Spinal cord (tissue), 10 donors: Measurements from ENCODE around the gene MAPKAPK2. TPM values are rescaled to one million over a fixed set of nuclear protein-coding genes. Genes with fewer than 3 reads are reported as not detected.

Experiments used
- DNase-seq, 6 donors: peaks; one replicate each; pipeline versions ENCODE4 v3.0.0 to v3.0.0-alpha.2; 2013 to 2015; ENCODE audit warnings: low spot score in 6 of 6, low read depth in 4 of 6
- H3K27ac ChIP-seq: one replicate; pipeline ENCODE4 v1.5.1; 2013; ENCODE audit warnings: low read depth, low read length, control low read depth
- H3K27me3 ChIP-seq: one replicate; pipeline ENCODE4 v1.6.1; 2013; ENCODE audit warnings: low read length; ENCODE audit not compliant: control insufficient read depth, insufficient read depth
- H3K36me3 ChIP-seq: one replicate; pipeline ENCODE4 v1.6.1; 2013; ENCODE audit warnings: low read length; ENCODE audit not compliant: control insufficient read depth, insufficient read depth
- H3K4me1 ChIP-seq: one replicate; pipeline ENCODE4 v1.6.1; 2013; ENCODE audit warnings: low read length; ENCODE audit not compliant: control insufficient read depth, insufficient read depth
- H3K4me3 ChIP-seq: one replicate; pipeline ENCODE4 v1.5.1; 2013; ENCODE audit warnings: low read depth, low read length, control low read depth
- H3K9me3 ChIP-seq: one replicate; pipeline ENCODE4 v1.6.1; 2013; ENCODE audit warnings: low read length; ENCODE audit not compliant: control insufficient read depth, insufficient read depth
- WGBS: methylation state at CpG from one replicate; pipeline ENCODE4 v1.1.5; 2013; ENCODE audit warnings: missing lambda C conversion rate; ENCODE audit not compliant: insufficient coverage; 5-methylcytosine and 5-hydroxymethylcytosine counted together
- polyA plus RNA-seq, 2 donors: library from polyadenylated mRNA; unstranded; fragments of 120-200 nt; gene quantifications; one replicate each; pipeline ENCODE4 v1.2.1, GENCODE V29; 2013; ENCODE audit not compliant: insufficient read length in 2 of 2
- total RNA-seq, 2 donors: library from RNA; depleted of rRNA in 1 of 2; stranded (reverse); fragments of 120-200 nt in 1 of 2; fragments of >200 nt in 1 of 2; gene quantifications; one replicate each; pipeline versions ENCODE4 v1.2.3 to v1.2.4, GENCODE V29; 2013 to 2014
- donor health status: healthy.

MAPKAPK2 gene
- total and polyA plus RNA-seq, 4 donors: 17.3 to 42.7 (median 35.4) TPM

DNA sequence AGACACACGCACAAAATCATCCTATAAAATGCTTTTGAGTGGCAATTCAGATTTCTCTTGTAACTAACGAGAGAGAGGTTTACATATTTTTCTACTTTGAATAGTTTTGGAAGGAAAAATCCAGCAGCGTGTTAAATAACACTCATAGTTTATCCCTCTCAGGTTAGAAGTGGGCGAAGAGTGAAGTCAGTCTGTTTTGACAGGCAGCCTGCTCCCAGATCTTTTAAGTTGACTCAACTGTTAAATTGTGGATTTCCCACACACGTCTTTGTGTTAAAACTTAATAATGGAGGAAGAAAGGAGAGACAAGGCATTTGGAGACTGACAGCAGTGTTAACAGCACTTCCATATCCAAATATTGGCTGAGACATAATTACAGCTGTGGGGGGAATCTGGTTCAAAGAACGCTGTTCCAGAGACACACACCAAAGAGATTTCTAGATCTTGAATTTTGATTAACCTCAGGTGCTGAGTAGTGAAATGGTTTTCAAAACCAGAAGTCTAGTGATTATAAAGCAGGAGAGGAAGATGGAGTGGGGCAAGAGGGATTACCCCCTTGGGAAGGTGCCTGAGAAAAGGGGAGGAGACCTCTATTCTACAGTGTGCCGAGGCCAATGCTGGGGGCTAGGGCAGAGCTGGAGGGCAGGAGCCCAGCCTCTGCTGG lies 2.7 kb downstream of the MAPKAPK2 start:
- no peak overlapping the region for H3K4me3 ChIP-seq
- H3K9me3 ChIP-seq: no peaks in the 10 kb centered on the region
- H3K27me3 ChIP-seq: peaks cover 2% of the 10 kb centered on the region
- H3K27ac ChIP-seq: no peak overlapping the region
- 60% methylated on average over 1 of the region's 7 CpGs for WGBS
- H3K4me1 ChIP-seq: peaks cover 38% of the 10 kb centered on the region
- no peak for DNase-seq
- H3K36me3 ChIP-seq: no peaks in the 10 kb centered on the region

DNA sequence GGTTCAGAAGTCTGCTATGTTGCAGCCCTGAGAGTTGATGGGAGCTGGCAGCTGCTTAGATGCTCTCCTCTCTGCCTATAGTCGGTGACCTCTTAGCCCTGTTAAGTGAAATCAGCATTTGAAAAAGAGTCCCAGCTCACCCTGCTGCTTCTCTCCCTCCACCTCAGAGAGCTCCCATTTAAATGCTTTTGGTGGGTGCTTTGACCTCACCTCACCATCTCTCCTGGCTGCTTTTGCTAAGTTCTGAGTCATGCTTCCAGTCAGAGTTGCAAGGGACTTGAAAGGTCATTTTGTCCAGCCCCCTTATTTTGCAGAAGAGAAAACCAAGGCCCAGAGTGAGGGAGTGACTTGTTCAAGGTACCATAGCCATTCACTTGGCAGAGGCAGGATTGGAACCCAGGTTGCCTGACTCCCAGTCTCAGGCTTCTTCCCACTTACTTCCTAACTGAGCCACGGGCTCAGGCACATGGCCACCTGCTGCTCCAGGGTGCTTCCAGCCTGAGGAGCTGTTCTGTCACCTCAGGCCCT lies 3.3 kb downstream of the MAPKAPK2 start:
- 30% methylated on average over 1 of the region's 2 CpGs for WGBS
- no peak for DNase-seq
- H3K4me1 ChIP-seq: peaks cover 44% of the 10 kb centered on the region
- peaks cover 2% of the 10 kb centered on the region for H3K27me3 ChIP-seq
- no peaks in the 10 kb centered on the region for H3K36me3 ChIP-seq
- H3K4me3 ChIP-seq: no peak overlapping the region
- H3K27ac ChIP-seq: no peak overlapping the region
- no peaks in the 10 kb centered on the region for H3K9me3 ChIP-seq

DNA sequence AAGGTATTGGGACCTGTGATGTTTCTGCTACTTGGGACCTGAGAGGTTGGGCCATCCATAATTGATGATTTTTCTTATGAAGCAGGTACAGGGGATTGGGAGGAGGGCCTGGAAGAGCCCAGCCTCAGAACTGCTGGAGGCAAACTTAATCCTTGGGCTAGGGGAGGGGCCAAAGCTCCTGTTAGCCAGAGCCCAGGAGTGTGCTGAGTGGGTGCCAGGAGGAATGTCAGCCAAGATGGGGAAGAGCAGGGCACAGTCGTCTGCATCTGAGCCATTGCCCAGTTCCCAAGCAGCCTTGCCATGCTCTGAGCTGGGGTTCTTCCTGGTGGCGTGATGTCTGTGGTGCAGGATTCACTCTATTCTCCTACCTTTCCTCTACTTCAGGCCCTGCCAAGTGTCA lies 5.8 kb downstream of the MAPKAPK2 start:
- Histone ChIP-seq H3K27me3 (no peaks in the 10 kb centered on the region), H3K4me1 (peaks cover 54% of the 10 kb centered on the region), H3K9me3 (no peaks in the 10 kb centered on the region), H3K4me3 (no peak overlapping the region), H3K36me3 (no peaks in the 10 kb centered on the region), H3K27ac (no peak overlapping the region)
- WGBS: 53% methylated on average over 2 of the region's 2 CpGs
- peak in 1 of 6 donors; percentile 73 for DNase-seq

DNA sequence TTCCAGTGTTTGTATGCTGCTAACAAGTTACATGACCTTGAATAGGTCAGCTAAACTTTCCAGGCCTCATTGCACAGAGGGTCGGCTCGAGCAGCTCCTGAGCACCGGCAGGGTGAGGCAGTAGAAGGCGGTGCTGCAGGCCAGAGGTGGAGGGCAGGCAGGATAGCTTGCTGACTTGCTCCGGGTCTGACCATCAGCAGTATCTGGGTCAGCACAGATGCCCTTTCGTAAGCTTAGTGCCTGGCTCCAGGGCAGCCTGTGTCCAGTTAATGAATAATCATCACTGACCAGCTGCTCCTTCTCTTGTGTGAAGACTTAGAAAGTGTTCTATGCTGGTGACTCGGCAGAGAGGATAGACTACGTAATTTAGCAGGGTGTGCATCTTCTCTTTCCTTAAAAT lies 6.9 kb downstream of the MAPKAPK2 start:
- peaks cover 50% of the 10 kb centered on the region for H3K4me1 ChIP-seq
- 60% methylated on average over 6 of the region's 8 CpGs for WGBS
- no peak overlapping the region for H3K27ac ChIP-seq
- H3K36me3 ChIP-seq: peaks cover 2% of the 10 kb centered on the region
- H3K27me3 ChIP-seq: no peaks in the 10 kb centered on the region
- no peak for DNase-seq
- no peak overlapping the region for H3K4me3 ChIP-seq
- no peaks in the 10 kb centered on the region for H3K9me3 ChIP-seq

DNA sequence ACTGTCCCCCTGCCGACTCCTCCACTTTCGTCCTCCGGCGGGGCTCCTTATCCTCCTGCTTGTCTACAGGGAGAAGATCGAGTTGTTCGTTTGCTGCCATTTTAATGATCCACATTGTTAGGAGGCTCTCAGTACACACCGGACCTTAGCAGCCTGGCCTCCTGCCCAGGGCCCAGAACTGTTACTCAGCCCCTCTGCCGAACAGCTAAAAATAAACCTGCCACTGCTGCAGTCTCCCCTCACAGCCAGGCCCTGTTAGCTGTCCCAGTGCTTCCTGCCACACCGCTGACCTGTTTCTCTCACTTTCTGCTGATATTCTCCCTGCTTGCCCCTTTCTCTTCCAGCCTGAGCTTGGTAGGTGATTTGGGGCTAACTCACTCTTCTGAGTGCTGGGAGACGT lies 8.3 kb downstream of the MAPKAPK2 start:
- Histone ChIP-seq H3K9me3 (no peaks in the 10 kb centered on the region), H3K4me1 (peaks cover 45% of the 10 kb centered on the region), H3K27ac (peak overlapping the region; percentile 15), H3K4me3 (no peak overlapping the region), H3K27me3 (no peaks in the 10 kb centered on the region), H3K36me3 (peaks cover 2% of the 10 kb centered on the region)
- DNase-seq: peak in 1 of 6 donors; percentile 43
- 38% methylated on average over 6 of the region's 10 CpGs for WGBS

DNA sequence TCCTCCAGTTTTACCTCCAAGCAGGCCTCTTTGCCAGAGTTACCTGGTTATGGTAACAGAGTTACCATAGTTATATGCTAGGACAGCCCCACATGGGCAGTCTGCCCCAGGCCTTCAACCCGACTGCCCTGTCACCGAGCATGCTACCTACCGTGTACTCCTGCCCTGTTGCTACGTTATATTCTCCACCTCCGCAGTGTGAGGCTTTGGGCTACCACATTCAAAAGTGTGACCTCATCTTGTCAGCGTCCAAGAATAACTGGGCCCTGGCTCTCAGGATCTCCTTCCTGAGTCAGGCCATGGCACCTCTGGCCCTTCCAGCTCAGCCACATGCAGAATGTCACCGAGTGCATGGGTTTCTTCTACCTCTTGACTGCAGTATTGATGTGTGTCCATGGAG lies 8.9 kb downstream of the MAPKAPK2 start:
- Histone ChIP-seq H3K9me3 (no peaks in the 10 kb centered on the region), H3K36me3 (peaks cover 2% of the 10 kb centered on the region), H3K4me3 (no peak overlapping the region), H3K27me3 (no peaks in the 10 kb centered on the region), H3K27ac (no peak overlapping the region), H3K4me1 (peaks cover 44% of the 10 kb centered on the region)
- WGBS: 93% methylated on average over 6 of the region's 7 CpGs
- DNase-seq: no peak

DNA sequence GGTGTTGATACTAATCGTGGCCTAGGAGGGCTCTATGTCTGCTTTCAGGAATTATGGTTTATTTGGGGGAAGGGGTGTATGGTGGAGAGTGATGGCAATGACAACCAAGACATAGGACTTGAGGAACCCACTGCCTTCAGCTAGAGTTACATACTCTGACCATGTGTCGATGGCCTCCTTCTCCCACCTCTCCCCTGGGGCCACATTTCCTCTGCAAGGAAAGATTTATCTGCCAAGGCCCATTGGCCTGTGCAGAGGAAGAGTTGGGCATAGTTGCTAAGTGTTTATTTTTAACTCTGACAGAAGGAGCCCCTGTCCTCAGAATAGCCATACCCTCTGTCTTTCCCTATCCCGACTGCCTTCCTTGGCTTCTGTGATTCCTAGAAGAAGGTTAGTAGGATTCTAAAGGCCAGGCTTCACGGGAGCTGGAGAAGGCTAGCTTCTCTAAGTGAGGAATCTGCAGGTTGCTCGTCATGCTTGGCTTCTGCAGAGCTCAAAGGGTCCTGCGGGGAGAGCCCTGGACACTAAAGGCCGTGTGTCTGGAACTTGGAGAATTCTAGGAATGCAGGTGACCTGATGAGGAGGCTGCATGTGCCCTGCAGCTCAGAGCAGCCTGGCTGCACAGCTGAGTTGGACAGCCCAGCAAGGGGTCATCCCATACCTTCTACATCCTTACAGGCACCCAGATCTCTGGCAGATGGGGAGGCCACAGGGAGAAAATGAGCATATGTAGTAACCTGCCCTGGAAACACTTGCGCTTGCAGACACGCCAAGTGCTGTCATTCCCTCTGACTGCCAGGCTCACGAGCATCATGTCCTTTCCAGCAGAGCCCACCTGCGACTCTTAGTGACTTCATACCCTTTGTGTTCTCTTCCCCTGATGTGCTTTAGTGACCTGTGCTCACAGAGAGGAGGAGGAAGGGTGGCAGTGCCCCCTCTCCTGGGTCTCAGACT lies 9.7 kb downstream of the MAPKAPK2 start:
- DNase-seq: no peak
- Histone ChIP-seq H3K36me3 (peaks cover 2% of the 10 kb centered on the region), H3K27me3 (no peaks in the 10 kb centered on the region), H3K4me3 (no peak overlapping the region), H3K27ac (no peak overlapping the region), H3K4me1 (peaks cover 44% of the 10 kb centered on the region), H3K9me3 (no peaks in the 10 kb centered on the region)
- WGBS: 73% methylated on average over 8 of the region's 11 CpGs

DNA sequence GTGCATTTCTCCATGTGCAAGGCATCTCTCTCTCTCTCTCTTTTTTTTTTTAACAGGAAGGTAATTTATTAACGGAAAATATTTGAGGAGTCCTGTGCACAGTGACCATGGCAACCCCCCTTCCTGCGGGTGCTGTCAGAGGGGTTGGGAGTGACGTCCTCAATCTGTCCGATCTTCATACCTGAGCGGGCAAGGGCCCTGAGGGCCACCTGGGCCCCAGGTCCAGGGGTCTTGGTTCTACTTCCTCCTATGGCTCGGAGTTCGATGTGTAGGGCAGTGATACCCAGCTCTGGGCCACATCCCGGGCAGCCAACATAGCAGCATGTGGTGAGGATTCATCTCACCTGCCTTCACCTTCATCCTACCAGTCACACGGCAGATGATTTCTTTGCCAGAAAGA lies 11.0 kb downstream of the MAPKAPK2 start:
- H3K27ac ChIP-seq: no peak overlapping the region
- no peak overlapping the region for H3K4me3 ChIP-seq
- peaks cover 36% of the 10 kb centered on the region for H3K4me1 ChIP-seq
- peaks cover 2% of the 10 kb centered on the region for H3K36me3 ChIP-seq
- H3K9me3 ChIP-seq: no peaks in the 10 kb centered on the region
- no peak for DNase-seq
- 95% methylated on average over 4 of the region's 9 CpGs for WGBS
- H3K27me3 ChIP-seq: no peaks in the 10 kb centered on the region

DNA sequence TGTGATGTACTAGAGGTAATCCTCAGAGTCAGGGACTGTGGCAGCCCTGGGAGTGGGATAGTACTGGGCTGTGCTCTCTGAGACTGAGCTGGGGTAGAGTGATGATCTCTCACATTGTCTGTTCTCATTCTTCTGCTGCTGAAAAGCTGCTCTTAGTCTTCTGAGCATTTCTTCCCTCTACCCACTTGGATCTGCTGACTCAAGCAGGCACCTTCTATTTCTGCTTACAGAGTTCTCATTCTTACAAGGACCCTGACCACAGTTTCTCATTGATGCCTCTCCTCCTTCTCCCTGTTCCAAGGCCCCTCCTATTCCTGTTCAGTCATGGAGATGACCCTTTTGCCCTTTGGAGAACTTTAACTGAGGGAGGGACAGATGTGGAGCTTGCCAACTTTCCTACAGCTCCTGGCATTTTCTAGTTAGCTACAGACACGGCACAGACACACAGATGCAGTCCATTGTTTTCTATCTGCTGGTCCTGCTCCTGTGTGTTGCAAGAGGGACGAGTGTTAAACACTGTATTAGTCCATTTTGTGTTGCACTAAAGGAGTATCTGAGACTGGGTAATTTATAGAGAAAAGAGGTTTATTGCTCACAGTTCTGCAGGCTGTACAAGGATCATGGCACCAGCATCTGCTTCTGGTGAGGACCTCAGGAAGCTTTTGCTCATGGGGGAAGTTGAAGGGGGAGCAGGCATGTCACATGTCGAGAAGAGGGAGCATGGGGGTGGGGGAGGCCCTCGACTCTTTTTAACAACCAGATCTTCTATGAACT lies 12.3 kb downstream of the MAPKAPK2 start:
- Histone ChIP-seq H3K27me3 (no peaks in the 10 kb centered on the region), H3K36me3 (peaks cover 2% of the 10 kb centered on the region), H3K4me1 (peaks cover 27% of the 10 kb centered on the region), H3K4me3 (no peak overlapping the region), H3K9me3 (no peaks in the 10 kb centered on the region), H3K27ac (no peak overlapping the region)
- no peak for DNase-seq
- 50% methylated on average over 1 of the region's 4 CpGs for WGBS
